Caco-2 (cell line): ENCODE results near the gene MPO. TPM values are rescaled to one million over a fixed set of nuclear protein-coding genes. Genes with fewer than 3 reads are reported as not detected.

Source experiments
- BruUV-seq: library from RNA; stranded (reverse); fragments of 400-500 nt; replicated peaks from 2 replicates; lab custom pipeline; 2021; lab: Mats Ljungman, UMichigan
- CTCF ChIA-PET: fragments of 300-600 bp; sonication (Branson Sonifier 250); formaldehyde crosslinking; loops from one replicate; lab custom pipeline; 2022; ENCODE audit warnings: antibody characterized with exemption; lab: Charles Lee
- POLR2A ChIA-PET: fragments of 300-600 bp; sonication (Branson Sonifier 250); formaldehyde crosslinking; loops from one replicate; lab custom pipeline; 2022; ENCODE audit warnings: antibody characterized with exemption; lab: Charles Lee
- DNase-seq, 2 experiments: peaks; one replicate each; pipeline versions ENCODE4 v3.0.0 to v3.0.0-alpha.2; 2020 to 2022
- H3K27me3 ChIP-seq: replicated peaks from 2 replicates; pipeline ENCODE4 v1.6.0; 2011; ENCODE audit warnings: low read length; ENCODE audit not compliant: control insufficient read depth, insufficient read depth
- H3K36me3 ChIP-seq: 2 replicates; pipeline ENCODE4 v1.5.1; 2011; ENCODE audit warnings: low read length; ENCODE audit not compliant: control insufficient read depth, insufficient read depth
- H3K4me1 ChIP-seq: fragments of 250-450 bp; sonication (Bioruptor Pico); 2 replicates; pipeline ENCODE4 v1.5.1; 2020; ENCODE audit warnings: mild to moderate bottlenecking
- H3K4me3 ChIP-seq: 2 replicates; pipeline ENCODE4 v1.5.1; 2011; ENCODE audit warnings: low read depth, mild to moderate bottlenecking, control low read depth, low read length
- H3K9me3 ChIP-seq: fragments of 250-450 bp; sonication (Bioruptor Pico); 2 replicates; pipeline ENCODE4 v1.5.1; 2020; ENCODE audit warnings: mild to moderate bottlenecking, moderate library complexity
- H3K27ac Mint-ChIP-seq: one replicate; pipeline ENCODE4 v1.8.0; 2022; ENCODE audit warnings: mixed read lengths; ENCODE audit not compliant: unreplicated experiment
- H3K27me3 Mint-ChIP-seq: one replicate; pipeline ENCODE4 v1.8.0; 2022; ENCODE audit warnings: mixed read lengths; ENCODE audit not compliant: insufficient read depth, unreplicated experiment
- H3K36me3 Mint-ChIP-seq: one replicate; pipeline ENCODE4 v1.8.0; 2022; ENCODE audit warnings: mild to moderate bottlenecking, mixed read lengths; ENCODE audit not compliant: insufficient read depth, unreplicated experiment
- H3K4me1 Mint-ChIP-seq: one replicate; pipeline ENCODE4 v1.8.0; 2022; ENCODE audit warnings: low read depth, mixed read lengths; ENCODE audit not compliant: unreplicated experiment
- H3K4me3 Mint-ChIP-seq: one replicate; pipeline ENCODE4 v1.8.0; 2022; ENCODE audit warnings: mild to moderate bottlenecking, moderate library complexity, mixed read lengths; ENCODE audit not compliant: unreplicated experiment
- H3K9me3 Mint-ChIP-seq: one replicate; pipeline ENCODE4 v1.8.0; 2022; ENCODE audit warnings: mixed read lengths; ENCODE audit not compliant: unreplicated experiment
- intact Hi-C: fragments of 100-400 bp; cut with micrococcal nuclease; formaldehyde crosslinking; loops from one replicate; pipeline ENCODE4 v1.10.0; 2022; ENCODE audit not compliant: unreplicated experiment
- total RNA-seq: library from RNA; stranded (reverse); gene quantifications from 2 replicates; pipeline ENCODE4 v1.2.3, GENCODE V29; 2022
- TF ChIP-seq, protein P1 (sequence below), 2 experiments: fragments of 200-600 bp in 1 of 2; IDR thresholded peaks; 1 replicate in 1 of 2; 2 replicates in 1 of 2; pipeline versions ENCODE4 v1.5.1 to v1.8.0; 2011 to 2022; ENCODE audit warnings: antibody characterized with exemption in 1 of 2, control low read depth in 1 of 2, inconsistent platforms in 1 of 2, low read depth in 1 of 2, low read length in 1 of 2, mild to moderate bottlenecking in 1 of 2, moderate library complexity in 1 of 2; ENCODE audit not compliant: insufficient read depth in 1 of 2, severe bottlenecking in 1 of 2, unreplicated experiment in 1 of 2

MPO gene
- total RNA-seq, 1 experiment from 2014 or later, result 0.23 TPM

DNA sequence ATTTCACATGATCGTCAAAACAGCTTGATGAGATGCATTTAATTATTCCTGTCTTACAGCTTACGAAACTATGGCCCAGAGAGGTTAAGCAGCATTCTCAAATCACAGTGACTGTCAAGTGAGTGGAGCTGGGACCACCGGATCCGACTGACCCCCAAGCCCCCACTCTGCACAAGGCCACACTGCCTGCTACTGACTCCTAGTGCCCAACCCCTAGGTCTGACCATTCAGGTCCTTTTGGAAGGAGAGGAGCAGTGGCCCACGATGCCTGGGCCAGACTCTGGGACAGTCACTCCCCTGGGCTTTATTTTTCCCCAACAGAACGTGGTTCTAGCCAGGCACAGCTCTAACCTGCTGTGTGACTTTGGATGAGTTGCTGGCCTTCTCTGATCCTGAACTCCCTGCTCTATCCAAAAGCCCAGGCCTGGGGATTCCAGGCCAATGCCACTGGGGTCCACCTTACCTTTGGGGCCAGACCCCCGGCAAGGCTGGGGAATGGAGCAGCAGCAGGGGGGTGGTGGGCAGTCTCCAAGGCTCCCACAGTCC lies 38.0 kb upstream of the MPO start:
- Mint-ChIP-seq H3K27ac (no peak overlapping the region), H3K4me3 (no peak overlapping the region), H3K4me1 (peaks cover 20% of the 10 kb centered on the region), H3K27me3 (no peaks in the 10 kb centered on the region), H3K36me3 (no peaks in the 10 kb centered on the region), H3K9me3 (no peaks in the 10 kb centered on the region)
- Histone ChIP-seq H3K27me3 (no peaks in the 10 kb centered on the region), H3K4me1 (peaks cover 16% of the 10 kb centered on the region), H3K9me3 (no peaks in the 10 kb centered on the region), H3K36me3 (no peaks in the 10 kb centered on the region), H3K4me3 (no peak overlapping the region)
- intact Hi-C loops, result loop anchor here (5.0 kb wide), 1 partner anchor 44 kb away; no protein-coding TSS in a partner anchor
- POLR2A ChIA-PET, result no interaction called here
- TF ChIP-seq, protein P1, sequence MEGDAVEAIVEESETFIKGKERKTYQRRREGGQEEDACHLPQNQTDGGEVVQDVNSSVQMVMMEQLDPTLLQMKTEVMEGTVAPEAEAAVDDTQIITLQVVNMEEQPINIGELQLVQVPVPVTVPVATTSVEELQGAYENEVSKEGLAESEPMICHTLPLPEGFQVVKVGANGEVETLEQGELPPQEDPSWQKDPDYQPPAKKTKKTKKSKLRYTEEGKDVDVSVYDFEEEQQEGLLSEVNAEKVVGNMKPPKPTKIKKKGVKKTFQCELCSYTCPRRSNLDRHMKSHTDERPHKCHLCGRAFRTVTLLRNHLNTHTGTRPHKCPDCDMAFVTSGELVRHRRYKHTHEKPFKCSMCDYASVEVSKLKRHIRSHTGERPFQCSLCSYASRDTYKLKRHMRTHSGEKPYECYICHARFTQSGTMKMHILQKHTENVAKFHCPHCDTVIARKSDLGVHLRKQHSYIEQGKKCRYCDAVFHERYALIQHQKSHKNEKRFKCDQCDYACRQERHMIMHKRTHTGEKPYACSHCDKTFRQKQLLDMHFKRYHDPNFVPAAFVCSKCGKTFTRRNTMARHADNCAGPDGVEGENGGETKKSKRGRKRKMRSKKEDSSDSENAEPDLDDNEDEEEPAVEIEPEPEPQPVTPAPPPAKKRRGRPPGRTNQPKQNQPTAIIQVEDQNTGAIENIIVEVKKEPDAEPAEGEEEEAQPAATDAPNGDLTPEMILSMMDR (IDR thresholded peaks at IDR 0.05; ENCODE audit: insufficient read depth in 1 of 2, low read depth in 1 of 2, low read length in 1 of 2, severe bottlenecking in 1 of 2, unreplicated experiment in 1 of 2), result no peak
- no peak for DNase-seq
- BruUV-seq, result no TSS peak
- CTCF ChIA-PET, result interaction anchor here (1.9 kb wide), 1 partner anchor 129 kb away, joined by 15 read pairs; no protein-coding TSS in a partner anchor

DNA sequence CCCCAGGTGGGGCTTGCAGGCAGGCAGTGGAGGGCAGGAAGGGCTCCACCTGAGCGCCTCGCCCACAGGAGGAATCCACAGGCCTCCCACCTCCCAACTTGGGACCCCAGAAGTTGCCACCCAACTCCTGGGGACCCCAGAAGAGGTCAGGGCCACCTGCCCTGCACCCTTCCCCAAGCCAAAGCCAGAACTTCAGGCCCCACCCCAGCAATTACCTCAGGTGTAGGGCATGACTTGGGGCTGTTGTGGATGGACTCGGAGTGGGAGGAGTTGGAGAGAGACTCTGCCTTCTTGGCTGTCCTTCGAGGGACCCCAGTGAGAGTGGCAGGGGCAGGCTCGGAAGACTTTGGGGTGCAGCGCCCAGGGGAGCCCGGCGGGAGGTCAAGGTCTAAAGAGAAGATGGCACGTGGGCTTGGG lies 37.3 kb upstream of the MPO start:
- Mint-ChIP-seq H3K9me3 (no peaks in the 10 kb centered on the region), H3K4me3 (no peak overlapping the region), H3K36me3 (no peaks in the 10 kb centered on the region), H3K27me3 (no peaks in the 10 kb centered on the region), H3K27ac (no peak overlapping the region), H3K4me1 (peaks cover 20% of the 10 kb centered on the region)
- CTCF ChIA-PET, result interaction anchor here (0.6 to 1.9 kb wide), 28 partner anchors 8 to 214 kb away, joined by 3 to 84 read pairs (median 5); partner anchors contain the start of genes RNF43 and SUPT4H1
- POLR2A ChIA-PET, result interaction anchor here (1.0 to 1.3 kb wide), 2 partner anchors 46 to 100 kb away, joined by 6 to 11 read pairs; partner anchors contain the start of gene RNF43
- Histone ChIP-seq H3K4me3 (no peak overlapping the region), H3K27me3 (no peaks in the 10 kb centered on the region), H3K9me3 (no peaks in the 10 kb centered on the region), H3K36me3 (no peaks in the 10 kb centered on the region), H3K4me1 (peaks cover 16% of the 10 kb centered on the region)
- TF ChIP-seq, protein P1 (IDR thresholded peaks at IDR 0.05; ENCODE audit: insufficient read depth in 1 of 2, low read depth in 1 of 2, low read length in 1 of 2, severe bottlenecking in 1 of 2, unreplicated experiment in 1 of 2), result no peak
- intact Hi-C loops, result loop anchor here (5.0 kb wide), 1 partner anchor 44 kb away; no protein-coding TSS in a partner anchor
- DNase-seq, result no peak
- no TSS peak for BruUV-seq

DNA sequence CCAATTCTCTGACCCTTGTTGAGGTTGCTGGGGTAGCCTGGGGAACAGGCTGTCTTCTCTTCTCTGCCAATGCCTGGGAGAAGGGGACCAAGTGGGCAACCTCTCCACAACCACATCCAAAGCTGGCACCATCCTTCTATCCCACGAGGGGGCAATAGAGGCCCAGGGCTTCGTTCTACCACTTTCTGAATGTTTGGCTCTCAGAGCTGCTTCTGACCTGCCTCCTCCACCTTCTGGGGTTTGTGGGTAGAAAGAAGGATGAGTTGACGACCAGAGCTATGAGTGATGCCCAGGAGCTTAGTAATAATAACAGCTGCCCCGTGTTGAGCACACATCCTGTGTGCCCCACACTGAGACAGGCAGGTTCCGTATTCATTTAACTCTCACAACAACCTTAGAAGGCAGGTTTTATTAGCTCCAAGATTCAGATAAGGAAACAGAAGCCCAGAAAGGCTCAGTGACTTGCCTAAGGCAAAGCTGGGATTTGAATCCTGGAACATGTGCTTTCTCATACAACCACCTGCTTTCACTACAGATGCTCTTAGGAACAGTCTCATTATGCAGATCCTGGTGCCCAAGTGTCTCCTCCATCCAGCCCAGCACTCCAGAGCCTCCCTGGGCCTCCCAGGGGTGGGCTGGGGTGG lies 36.8 kb upstream of the MPO start:
- H3K36me3 ChIP-seq, result no peaks in the 10 kb centered on the region
- Mint-ChIP-seq H3K36me3 (no peaks in the 10 kb centered on the region), H3K4me1 (peaks cover 20% of the 10 kb centered on the region), H3K9me3 (no peaks in the 10 kb centered on the region), H3K27ac (peak overlapping the region; percentile 8), H3K27me3 (no peaks in the 10 kb centered on the region), H3K4me3 (no peak overlapping the region)
- no peaks in the 10 kb centered on the region for H3K27me3 ChIP-seq
- BruUV-seq, result no TSS peak
- no peaks in the 10 kb centered on the region for H3K9me3 ChIP-seq
- peak; percentile 77 to 83 for DNase-seq
- ChIA-PET POLR2A (interaction anchor here (1.0 to 1.3 kb wide), 2 partner anchors 47 to 100 kb away, joined by 6 to 11 read pairs; partner anchors contain the start of gene RNF43), CTCF (interaction anchor here (0.6 to 1.9 kb wide), 30 partner anchors 9 to 215 kb away, joined by 3 to 84 read pairs (median 5); partner anchors contain the start of genes RNF43 and SUPT4H1)
- intact Hi-C loops, result loop anchor here (1.0 to 5.0 kb wide), 4 partner anchors 45 to 201 kb away; partner anchors contain the start of gene RNF43
- TF ChIP-seq, protein P1 (IDR thresholded peaks at IDR 0.05; ENCODE audit: insufficient read depth in 1 of 2, low read depth in 1 of 2, low read length in 1 of 2, severe bottlenecking in 1 of 2, unreplicated experiment in 1 of 2), result peak; percentile 86 to 91
- no peak overlapping the region for H3K4me3 ChIP-seq
- peaks cover 16% of the 10 kb centered on the region for H3K4me1 ChIP-seq
